DMS53 (cell line): Measurements from ENCODE around the gene SGCA.
A peak's percentile ranks its signal among the peaks of the same experiment; 100 is the strongest.

ENCODE experiments used
- DNase-seq: peaks from one replicate; lab custom pipeline; 2025; lab: John Stamatoyannopoulos, UW

SGCA gene

GRCh38 chr17:50165867-50166517, at the start of gene SGCA:
Gene SGCA (plus strand): TSS chr17:50166005. CDS start chr17:50166041, 36 bp downstream.
- DNase-seq: no peak

GRCh38 chr17:50117202-50118051, 48.4 kb upstream of the SGCA start:
- DNase-seq: peak; percentile 92

- DNase-seq: no peak
Observed at GRCh38 chr17:50118076-50118827, 47.6 kb upstream of the SGCA start.

GRCh38 chr17:50118828-50119218, 47.0 kb upstream of the SGCA start:
- no peak for DNase-seq

- DNase-seq: no peak
Observed at GRCh38 chr17:50120475-50121253, 45.1 kb upstream of the SGCA start.

GRCh38 chr17:50122945-50123344, 42.9 kb upstream of the SGCA start:
- no peak for DNase-seq

GRCh38 chr17:50123649-50124349, 42.0 kb upstream of the SGCA start:
- DNase-seq: peak; percentile 35

GRCh38 chr17:50125420-50125997, 40.3 kb upstream of the SGCA start:
- no peak for DNase-seq

- DNase-seq: peak; percentile 31
Observed at GRCh38 chr17:50127697-50128361, 38.0 kb upstream of the SGCA start.

GRCh38 chr17:50128441-50129352, 37.1 kb upstream of the SGCA start:
- peak; percentile 45 for DNase-seq

- no peak for DNase-seq
Observed at GRCh38 chr17:50129353-50129727, 36.5 kb upstream of the SGCA start.

GRCh38 chr17:50129728-50130558, 35.9 kb upstream of the SGCA start, which contains the start of gene SAMD14:
Gene SAMD14 (minus strand): TSS chr17:50130160. CDS start chr17:50124959, 5,201 bp downstream.
- DNase-seq: peak; percentile 77

- peak; percentile 60 for DNase-seq
Observed at GRCh38 chr17:50130559-50131305, 35.1 kb upstream of the SGCA start.

- no peak for DNase-seq
Observed at GRCh38 chr17:50132104-50132794, 33.6 kb upstream of the SGCA start.

GRCh38 chr17:50133028-50133768, 32.6 kb upstream of the SGCA start:
- peak; percentile 51 for DNase-seq

GRCh38 chr17:50133769-50134099, 32.1 kb upstream of the SGCA start:
- no peak for DNase-seq
